Measurements from ENCODE around the gene TNRC6C. TPM values are rescaled to one million over a fixed set of nuclear protein-coding genes. Genes with fewer than 3 reads are reported as not detected.
A peak's percentile ranks its signal among the peaks of the same experiment; 100 is the strongest.

Gene TNRC6C
- total RNA-seq, 2 experiments from 2014 or later = 50.7 to 57.3 TPM

- Mint-ChIP-seq H3K9me3 (no peaks in the 10 kb centered on the region), H3K27ac (peak overlapping the region; percentile 94), H3K27me3 (no peaks in the 10 kb centered on the region), H3K4me1 (ENCODE audit: low read depth) (peaks cover 63% of the 10 kb centered on the region), H3K4me3 (peak overlapping the region; percentile 96), H3K36me3 (ENCODE audit: low read depth) (peaks cover 26% of the 10 kb centered on the region)
- ATAC-seq (ENCODE audit: poor library complexity) (peak; percentile 13), DNase-seq (peak in 12 of 14 experiments; percentile 6 to 71 (median 32))
- H3K27ac ChIP-seq (ENCODE audit: low read depth in 1 of 2, low read length in 2 of 2) = no peak overlapping the region
- H3K4me1 ChIP-seq (ENCODE audit: insufficient read depth, low read length) = peaks cover 51% of the 10 kb centered on the region
- H3K4me3 ChIP-seq (ENCODE audit: low read length) = peak overlapping the region; percentile 76
- H3K9me3 ChIP-seq (ENCODE audit: control insufficient read depth in 1 of 2, insufficient read depth in 1 of 2, low read length in 2 of 2) = no peaks in the 10 kb centered on the region
- no peaks in the 10 kb centered on the region for H3K36me3 ChIP-seq (ENCODE audit: insufficient read depth, low read length)
- ChIA-PET CTCF (no interaction called here), POLR2A (interaction anchor here (0.7 to 3.3 kb wide), 8 partner anchors 13 to 516 kb away, joined by 3 to 25 read pairs (median 3); no protein-coding TSS in a partner anchor)
- intact Hi-C loops (cut with DNase I, micrococcal nuclease) = loop anchor here (2.0 to 5.0 kb wide), 9 partner anchors 41 to 678 kb away; no protein-coding TSS in a partner anchor
- H3K27me3 ChIP-seq (ENCODE audit: control insufficient read depth in 1 of 2, insufficient read depth in 2 of 2, low read length in 2 of 2) = no peaks in the 10 kb centered on the region
- TF ChIP-seq CTCF (IDR thresholded peaks at IDR 0.05) = no peak
Measured at GRCh38 chr17:77959926-77960521, 1.5 kb downstream of the TNRC6C start.

- intact Hi-C loops (cut with DNase I, micrococcal nuclease) = loop anchor here in 1 of 2 experiments (2.0 kb wide), 2 partner anchors 19 to 39 kb away; no protein-coding TSS in a partner anchor
- H3K27ac Mint-ChIP-seq = peak overlapping the region; percentile 76
Measured at GRCh38 chr17:77961741-77962140, 3.2 kb downstream of the TNRC6C start.

GRCh38 chr17:77962348-77962747 lies 3.8 kb downstream of the TNRC6C start:
- no peaks in the 10 kb centered on the region for H3K27me3 Mint-ChIP-seq
- CTCF ChIA-PET = interaction anchor here (1.0 to 2.9 kb wide), 2 partner anchors 52 to 175 kb away, joined by 3 to 8 read pairs; no protein-coding TSS in a partner anchor
- peaks cover 25% of the 10 kb centered on the region for H3K36me3 Mint-ChIP-seq (ENCODE audit: low read depth)
- no peaks in the 10 kb centered on the region for H3K9me3 Mint-ChIP-seq
- POLR2A ChIA-PET = interaction anchor here (0.6 to 2.0 kb wide), 9 partner anchors 15 to 1225 kb away, joined by 3 to 12 read pairs (median 4); partner anchors contain the start of gene TMC6
- H3K4me1 Mint-ChIP-seq (ENCODE audit: low read depth) = peaks cover 77% of the 10 kb centered on the region
- Histone ChIP-seq H3K36me3 (ENCODE audit: insufficient read depth, low read length) (no peaks in the 10 kb centered on the region), H3K9me3 (ENCODE audit: control insufficient read depth in 1 of 2, insufficient read depth in 1 of 2, low read length in 2 of 2) (no peaks in the 10 kb centered on the region), H3K27me3 (ENCODE audit: control insufficient read depth in 1 of 2, insufficient read depth in 2 of 2, low read length in 2 of 2) (no peaks in the 10 kb centered on the region), H3K4me3 (ENCODE audit: low read length) (no peak overlapping the region), H3K27ac (ENCODE audit: low read depth in 1 of 2, low read length in 2 of 2) (no peak overlapping the region), H3K4me1 (ENCODE audit: insufficient read depth, low read length) (peaks cover 54% of the 10 kb centered on the region)
- no peak for DNase-seq
- peak overlapping the region; percentile 96 for H3K4me3 Mint-ChIP-seq
- peak overlapping the region; percentile 76 for H3K27ac Mint-ChIP-seq
- no peak for ATAC-seq (ENCODE audit: poor library complexity)
- intact Hi-C loops (cut with DNase I, micrococcal nuclease) = loop anchor here in 1 of 2 experiments (2.0 kb wide), 1 partner anchor 18 kb away; no protein-coding TSS in a partner anchor
- TF ChIP-seq CTCF (IDR thresholded peaks at IDR 0.05) = no peak

More at GRCh38 chr17:77961741-77962140, 3.2 kb downstream of the TNRC6C start:
- peaks cover 26% of the 10 kb centered on the region for H3K36me3 Mint-ChIP-seq (ENCODE audit: low read depth)
- DNase-seq (no peak), ATAC-seq (ENCODE audit: poor library complexity) (no peak)
- H3K4me1 Mint-ChIP-seq (ENCODE audit: low read depth) = peaks cover 77% of the 10 kb centered on the region
- Histone ChIP-seq H3K27ac (ENCODE audit: low read depth in 1 of 2, low read length in 2 of 2) (no peak overlapping the region), H3K36me3 (ENCODE audit: insufficient read depth, low read length) (no peaks in the 10 kb centered on the region), H3K4me1 (ENCODE audit: insufficient read depth, low read length) (peaks cover 59% of the 10 kb centered on the region), H3K4me3 (ENCODE audit: low read length) (no peak overlapping the region), H3K27me3 (ENCODE audit: control insufficient read depth in 1 of 2, insufficient read depth in 2 of 2, low read length in 2 of 2) (no peaks in the 10 kb centered on the region), H3K9me3 (ENCODE audit: control insufficient read depth in 1 of 2, insufficient read depth in 1 of 2, low read length in 2 of 2) (no peaks in the 10 kb centered on the region)
- no peak for TF ChIP-seq CTCF (IDR thresholded peaks at IDR 0.05)
- CTCF ChIA-PET = no interaction called here
- peak overlapping the region; percentile 96 for H3K4me3 Mint-ChIP-seq
- no peaks in the 10 kb centered on the region for H3K27me3 Mint-ChIP-seq
- POLR2A ChIA-PET = interaction anchor here (0.6 to 1.7 kb wide), 2 partner anchors 16 to 55 kb away, joined by 3 read pairs; no protein-coding TSS in a partner anchor
- no peaks in the 10 kb centered on the region for H3K9me3 Mint-ChIP-seq

All from CD4-positive, alpha-beta T cell (primary cell).